GM10847 (cell line): ENCODE measurements around the gene HECTD4.

ENCODE experiments used
- POLR2A ChIP-seq: IDR thresholded peaks from 2 replicates; pipeline ENCODE4 v1.6.1; 2011; ENCODE audit not compliant: insufficient read length; ENCODE audit errors: extremely low read depth

The HECTD4 gene

DNA sequence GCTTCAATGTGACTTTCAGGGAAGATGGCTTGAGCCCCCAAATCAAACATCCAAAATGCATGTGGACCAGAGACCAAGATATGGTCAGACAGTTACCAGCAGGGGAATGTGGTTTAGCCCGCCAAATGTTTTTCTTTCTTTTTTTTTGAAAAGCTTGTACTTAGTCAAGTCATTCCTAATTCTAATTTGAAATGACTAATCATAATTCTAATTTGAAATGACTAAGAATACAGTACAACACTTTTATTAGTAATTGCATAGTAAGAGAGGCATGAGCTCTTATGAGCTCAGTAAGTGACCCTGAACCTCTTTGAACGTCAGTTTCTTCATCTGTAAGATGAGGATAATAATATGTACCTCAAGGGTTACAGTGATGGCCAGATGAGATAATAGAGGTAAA lies 72.4 kb downstream of the HECTD4 start:
- TF ChIP-seq POLR2A, result no peak

DNA sequence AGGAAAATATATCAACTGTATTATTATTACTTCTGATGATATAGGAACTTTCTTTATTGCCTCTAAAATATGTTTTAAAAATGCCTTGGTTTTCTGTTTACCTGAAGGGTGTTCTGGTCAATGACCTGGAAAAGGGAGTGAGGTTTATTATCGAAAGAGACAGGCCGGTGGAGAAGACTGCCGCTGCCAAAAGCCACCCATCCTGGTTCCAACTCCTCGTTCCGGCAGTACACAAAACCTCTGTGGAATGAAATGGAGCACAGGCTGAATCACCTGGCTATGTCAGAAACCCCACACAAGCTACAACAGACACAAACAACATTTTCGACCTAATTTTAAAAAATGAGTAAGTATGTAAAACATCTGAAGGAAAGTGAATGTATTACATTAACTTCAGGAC lies 73.6 kb downstream of the HECTD4 start:
- no peak for TF ChIP-seq POLR2A

DNA sequence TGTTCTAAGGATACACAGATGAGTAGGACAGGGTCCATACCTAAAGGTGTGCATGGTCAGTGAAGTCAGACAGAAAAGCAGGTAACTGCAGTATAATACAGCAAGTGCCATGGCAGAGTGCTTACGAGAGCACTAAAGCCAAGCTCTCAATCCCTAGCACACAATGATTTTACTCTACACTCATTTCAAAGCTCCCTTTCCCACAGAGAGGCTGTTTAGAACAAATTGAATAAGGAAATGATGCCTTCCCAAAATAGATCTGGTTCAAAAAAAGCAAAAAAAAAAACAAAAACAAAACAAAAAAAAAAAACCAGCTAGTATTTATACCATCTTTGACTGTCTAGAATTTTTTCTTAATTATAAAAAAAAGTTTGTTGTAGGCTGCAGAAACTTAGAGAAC lies 74.1 kb downstream of the HECTD4 start:
- TF ChIP-seq POLR2A, result no peak

DNA sequence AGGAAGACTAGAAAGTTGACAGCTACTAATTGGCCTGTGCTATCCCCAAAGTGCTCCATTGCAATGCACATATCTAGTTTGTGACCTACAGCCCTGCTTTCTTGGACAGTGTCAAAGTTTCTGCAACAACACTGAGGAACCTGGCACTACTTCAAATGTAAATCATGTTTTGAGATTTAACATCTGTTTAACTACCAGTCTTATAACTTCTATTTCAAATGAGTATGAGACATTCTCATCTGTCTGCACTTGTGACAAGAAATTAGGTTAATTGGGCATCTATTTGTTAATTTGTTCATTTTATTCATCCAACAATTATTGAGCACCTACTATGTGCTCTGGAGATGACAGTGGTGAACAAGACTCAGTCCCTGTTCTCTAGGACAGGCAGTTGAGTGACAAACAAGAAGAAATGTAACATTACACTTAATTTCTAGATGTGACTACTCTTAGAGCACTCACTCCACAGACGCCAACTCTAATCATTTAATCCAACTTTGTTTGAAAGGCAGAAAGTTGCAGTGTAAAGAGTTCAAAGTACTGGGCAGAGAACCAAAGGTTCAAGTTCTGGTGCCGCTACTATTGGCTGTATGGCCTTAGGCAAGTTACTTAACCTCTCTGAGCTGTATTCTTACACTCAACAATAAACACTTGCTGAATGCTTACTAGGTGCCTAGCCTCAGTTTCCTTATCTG lies 74.8 kb downstream of the HECTD4 start:
- no peak for TF ChIP-seq POLR2A

DNA sequence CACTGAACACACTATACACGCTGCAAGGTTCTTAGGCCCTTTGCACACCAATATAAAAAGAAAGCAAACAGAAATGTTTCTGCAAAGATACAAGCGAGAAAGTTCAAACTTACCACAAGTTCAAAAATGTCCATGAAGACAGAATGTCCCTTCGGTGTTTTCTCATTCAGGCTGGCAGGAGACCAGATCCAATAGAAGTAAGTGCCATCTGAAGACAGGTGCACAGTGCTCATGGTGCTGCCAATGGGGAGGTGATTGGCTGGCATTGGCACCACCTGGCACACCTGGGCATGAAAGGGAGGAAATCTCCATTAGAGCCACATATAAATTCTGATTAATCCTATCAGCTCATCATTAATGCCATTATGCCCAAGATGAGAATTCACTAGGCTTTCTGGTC lies 76.3 kb downstream of the HECTD4 start:
- no peak for TF ChIP-seq POLR2A

DNA sequence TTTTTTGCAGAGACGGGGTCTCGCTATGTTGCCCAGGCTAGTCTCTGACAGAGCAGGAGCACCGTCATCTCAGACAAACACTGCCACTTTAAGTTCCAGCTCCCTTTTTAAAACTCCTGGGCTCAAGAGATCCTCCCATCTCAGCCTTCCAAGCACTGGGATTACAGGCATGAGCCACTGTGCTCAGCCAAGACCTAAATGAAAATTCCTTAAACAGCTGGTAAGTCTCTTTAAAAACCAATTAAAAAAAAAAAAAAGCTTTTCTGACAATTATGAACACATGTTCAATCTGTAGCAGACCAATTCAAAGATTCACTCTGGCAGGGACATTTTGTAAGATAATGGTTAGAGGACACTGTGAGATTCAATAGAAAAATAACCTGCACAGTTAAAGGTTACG lies 77.8 kb downstream of the HECTD4 start:
- TF ChIP-seq POLR2A, result no peak

DNA sequence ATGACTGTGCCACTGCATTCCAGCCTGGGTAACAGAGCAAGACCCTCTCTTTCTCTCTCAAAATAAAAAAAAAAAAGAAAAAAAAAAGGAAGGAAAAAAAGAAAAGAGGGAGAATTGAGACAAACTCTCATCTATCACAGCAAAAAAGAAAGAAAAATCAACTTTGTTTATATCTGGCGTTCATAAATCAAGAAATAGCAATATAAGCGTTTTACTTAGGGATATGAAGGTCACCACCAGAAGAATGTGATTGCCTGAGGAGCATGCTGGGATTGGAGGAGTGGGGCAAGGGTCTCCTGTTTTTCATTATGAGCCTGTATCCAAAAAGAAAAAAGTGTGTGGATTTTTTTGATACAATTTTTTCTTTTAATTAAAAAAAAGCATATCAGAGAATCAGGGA lies 78.4 kb downstream of the HECTD4 start:
- TF ChIP-seq POLR2A, result no peak

DNA sequence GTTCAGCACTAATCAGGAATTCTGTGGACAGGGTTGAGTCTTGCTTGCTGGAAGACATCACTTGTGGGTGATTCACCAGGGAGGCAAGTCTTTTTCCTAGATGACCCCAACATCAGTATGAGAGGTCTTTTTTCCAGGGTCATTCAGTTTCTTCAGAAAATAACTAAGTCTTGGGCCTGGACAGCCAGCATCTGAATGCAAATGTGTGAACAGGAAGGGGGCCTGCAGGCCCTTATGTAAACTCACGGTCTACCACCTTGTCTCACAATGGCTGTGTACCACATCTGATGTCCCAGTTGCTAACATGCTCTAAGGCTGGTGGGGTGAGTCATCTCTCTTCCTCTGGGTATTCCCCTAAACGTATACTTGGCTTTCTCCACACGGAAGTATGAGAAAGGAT lies 79.2 kb downstream of the HECTD4 start:
- no peak for TF ChIP-seq POLR2A

DNA sequence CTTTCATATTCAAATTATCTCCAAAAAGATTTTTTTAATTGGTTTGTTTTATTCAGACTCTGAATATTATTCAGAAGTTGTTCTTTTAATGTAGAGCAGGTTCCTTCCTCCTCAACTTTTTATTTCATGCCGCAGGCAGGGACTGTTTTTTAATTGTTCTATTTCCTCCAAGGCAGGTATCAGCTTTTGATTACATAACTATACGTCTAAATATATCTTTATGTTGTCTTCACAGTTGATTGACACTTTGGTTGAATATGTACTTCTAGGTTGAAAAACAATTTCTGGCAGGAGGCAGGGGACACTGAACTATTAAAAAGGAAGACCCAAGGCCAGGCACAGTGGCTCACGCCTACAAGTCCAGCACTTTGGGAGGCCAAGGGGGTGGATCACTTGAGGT lies 82.5 kb downstream of the HECTD4 start:
- TF ChIP-seq POLR2A, result no peak

DNA sequence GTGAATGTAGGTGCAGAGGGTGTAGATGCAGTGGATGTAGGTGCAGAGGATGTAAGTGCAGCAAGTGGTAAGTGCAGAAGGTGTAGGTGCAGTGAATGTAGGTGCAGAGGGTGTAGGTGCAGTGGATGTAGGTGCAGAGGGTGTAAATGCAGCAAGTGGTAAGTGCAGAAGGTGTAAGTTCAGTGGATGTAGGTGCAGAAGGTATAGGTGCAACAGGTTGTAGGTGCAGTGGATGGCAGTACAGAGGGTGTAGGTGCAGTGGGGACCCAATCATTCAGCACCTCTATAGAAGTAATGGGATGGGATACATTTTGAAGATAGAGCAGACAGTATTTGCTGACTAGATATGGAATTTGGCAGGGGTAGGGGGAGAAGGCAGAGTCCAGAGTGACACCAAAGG lies 85.0 kb downstream of the HECTD4 start:
- TF ChIP-seq POLR2A, result no peak

DNA sequence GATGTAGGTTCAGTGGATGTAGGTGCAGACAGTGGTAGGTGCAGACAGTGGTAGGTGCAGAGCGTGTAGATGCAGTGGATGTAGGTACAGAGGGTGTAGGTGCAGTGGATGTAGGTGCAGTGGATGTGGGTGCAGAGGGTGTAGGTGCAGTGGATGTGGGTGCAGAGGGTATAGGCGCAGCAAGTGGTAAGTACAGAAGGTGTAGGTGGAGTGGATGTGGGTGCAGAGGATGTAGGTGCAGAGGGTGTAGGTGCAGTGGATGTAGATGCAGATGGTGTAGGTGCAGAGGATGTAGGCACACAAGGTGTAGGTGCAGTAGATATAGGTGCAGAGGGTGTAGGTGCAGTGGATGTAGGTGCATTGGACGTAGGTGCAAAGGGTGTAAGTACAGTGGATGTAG lies 86.0 kb downstream of the HECTD4 start:
- no peak for TF ChIP-seq POLR2A

DNA sequence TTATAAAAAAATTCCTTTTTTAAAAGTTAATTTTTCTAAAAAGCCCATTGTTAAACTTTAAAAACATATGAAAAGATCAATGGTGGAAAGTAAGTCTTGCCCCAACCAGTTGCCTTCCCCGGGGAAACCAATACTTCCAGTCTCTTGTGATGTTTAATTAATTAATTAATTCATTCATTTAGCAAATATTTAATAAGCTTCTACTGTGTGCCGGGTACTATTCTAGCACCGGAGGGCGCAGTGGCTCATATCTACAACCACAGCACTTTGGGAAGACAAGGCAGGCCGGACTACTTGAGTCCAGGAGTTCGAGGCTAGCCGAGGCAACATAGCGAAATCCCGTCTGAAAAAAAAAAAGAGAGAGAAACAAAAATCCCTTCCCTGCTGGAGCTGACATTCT lies 87.4 kb downstream of the HECTD4 start:
- no peak for TF ChIP-seq POLR2A

DNA sequence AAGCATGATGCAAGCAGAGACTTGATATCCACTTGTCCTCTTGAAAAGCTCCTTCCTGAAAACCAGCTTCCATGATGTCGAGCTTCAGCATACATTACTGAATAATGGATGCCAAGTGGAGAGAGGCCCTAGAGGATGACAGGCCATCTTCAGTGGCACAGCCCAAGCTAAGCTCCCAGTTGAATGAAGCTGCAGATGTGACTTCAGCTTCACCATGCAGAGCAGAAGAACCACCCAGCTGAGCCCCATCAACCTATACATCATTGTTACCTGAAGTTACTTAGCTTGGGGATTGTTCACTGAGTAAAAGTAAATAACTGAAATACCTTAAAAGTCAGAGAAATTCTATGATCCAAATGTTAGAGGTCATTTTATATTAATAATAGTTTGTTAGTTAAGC lies 93.6 kb downstream of the HECTD4 start:
- TF ChIP-seq POLR2A, result no peak

DNA sequence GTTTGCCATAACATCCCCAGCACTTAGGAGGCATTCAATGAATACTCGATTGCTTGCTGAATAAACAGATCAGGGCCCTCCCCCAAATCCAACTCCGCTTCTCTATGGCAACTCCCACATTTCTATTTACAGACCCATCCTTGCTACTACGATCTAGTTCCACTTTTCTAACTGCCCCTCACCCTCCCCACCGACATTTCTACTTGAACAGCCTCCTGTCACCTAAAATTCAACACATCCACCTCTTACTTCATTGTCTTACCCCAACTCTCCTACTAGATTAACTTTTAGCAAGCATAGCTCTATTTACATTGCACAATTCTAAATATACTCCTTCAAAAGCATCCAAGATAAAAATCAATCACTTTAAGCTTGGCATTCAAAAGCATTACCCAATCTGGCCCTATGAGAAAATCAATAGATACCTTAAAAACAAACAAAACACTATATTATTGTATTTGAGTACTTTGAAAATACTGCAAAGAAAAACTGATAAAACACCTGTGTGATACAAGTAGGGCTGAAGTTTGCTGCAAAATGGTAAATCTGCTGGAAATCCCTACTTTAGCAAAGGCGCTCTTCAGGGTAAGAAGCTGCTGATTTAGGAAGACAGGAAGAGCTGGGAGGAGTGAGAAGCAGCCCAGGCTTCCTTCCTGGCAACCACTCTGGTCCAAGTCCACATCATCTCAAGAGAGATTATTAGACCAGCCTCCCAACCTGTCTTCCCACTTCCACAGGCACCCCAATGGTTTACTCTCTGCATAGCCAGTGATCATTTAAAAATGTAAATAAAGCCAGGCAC lies 96.4 kb downstream of the HECTD4 start:
- TF ChIP-seq POLR2A, result no peak

DNA sequence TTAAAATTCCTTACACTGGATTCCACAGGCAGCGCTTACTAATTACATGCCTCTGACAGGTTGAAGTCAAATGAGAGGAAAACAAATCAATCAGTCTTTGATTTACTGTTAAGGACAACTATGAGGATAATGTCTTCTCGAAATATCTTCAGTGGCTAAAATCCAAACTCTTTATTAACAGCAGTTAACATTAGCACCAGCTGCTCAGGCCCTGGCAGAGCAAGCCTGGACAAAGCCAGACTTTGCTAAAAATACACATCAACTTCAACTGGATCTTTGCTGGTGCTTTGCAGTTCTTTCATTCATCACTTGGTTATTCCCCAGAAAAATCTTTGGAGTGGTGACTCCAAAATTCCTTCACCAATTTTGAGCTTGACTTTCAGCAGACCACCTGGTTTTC lies 98.7 kb downstream of the HECTD4 start:
- TF ChIP-seq POLR2A, result no peak

DNA sequence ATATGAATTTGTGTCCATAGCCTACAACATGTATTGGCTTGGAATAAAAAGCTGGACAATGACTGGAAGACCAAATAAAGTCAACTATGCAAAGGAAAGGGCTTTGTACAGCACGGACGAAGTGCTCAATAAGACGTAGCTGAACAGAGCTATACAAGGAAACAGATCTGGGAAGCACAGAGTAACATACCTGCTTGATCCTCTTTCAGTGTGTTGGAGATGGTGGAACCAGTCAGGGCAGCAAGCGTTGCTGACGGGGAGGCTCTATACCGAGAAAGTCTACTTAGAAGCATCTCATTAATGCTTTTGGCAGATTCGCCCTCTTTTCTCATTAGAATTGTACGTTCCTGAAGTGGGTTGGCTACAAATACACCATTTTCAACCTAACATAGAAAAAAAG lies 99.3 kb downstream of the HECTD4 start:
- no peak for TF ChIP-seq POLR2A

DNA sequence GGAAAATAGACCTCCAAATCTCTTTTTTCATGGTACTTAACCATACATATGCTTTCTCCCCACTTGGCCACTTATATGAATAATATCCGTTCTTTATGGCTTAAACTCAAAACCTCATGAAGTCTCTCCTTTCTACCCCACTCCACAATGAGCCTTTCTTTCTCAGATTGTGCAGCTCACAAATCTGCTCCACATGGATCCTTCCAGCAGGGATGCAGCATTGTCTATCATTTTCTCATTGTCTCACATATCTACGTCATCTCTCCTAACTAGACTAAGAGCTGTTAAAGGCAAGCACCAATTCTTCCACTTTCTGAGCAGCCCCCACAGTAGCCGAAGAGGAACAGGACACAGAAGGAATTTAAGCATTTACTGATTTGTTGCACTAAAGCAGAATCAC lies 106.4 kb downstream of the HECTD4 start:
- TF ChIP-seq POLR2A, result no peak

DNA sequence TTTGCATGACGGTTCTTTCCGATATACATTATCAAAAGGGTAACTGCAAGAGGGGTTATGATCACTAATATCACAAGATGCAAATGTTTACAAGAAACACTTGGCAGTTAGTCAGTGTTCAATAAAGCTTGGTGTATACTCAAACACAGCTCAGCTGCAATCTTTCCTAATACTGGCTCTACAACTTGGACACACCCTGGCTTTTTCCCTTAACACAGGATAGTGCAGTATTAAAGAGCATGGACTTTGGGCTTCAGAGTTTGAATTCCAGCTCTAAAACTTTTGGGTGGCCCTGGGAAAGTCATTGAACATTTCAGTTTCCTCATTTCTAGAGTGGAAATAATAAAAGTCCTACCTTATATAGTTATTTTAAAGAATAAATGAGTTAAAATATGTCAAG lies 107.0 kb downstream of the HECTD4 start:
- no peak for TF ChIP-seq POLR2A

DNA sequence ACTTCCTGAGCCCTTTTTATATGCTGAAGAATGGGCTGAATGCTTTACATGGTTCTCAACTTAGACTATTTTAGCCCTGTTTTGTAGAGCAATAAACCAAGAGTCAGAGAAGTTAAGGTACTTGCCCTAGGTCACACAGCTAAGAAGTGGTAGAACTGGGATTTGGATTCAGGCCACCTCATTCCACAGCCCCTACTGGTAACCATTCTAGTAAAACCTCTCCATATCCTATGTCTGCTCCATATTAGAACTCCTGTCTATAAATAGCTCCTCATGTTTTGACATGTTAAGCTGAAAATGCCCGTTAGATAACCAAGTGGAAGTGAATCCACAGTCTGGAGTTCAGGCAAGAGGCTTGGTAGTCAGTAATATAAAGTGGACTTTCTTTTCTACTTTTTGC lies 111.6 kb downstream of the HECTD4 start:
- no peak for TF ChIP-seq POLR2A
